HEK293 (cell line): ENCODE results near the gene ZNF569.

Experiments used
- GLI2 ChIP-seq: fragments of 450-650 bp; formaldehyde crosslinking; IDR thresholded peaks from 2 replicates; pipeline ENCODE4; 2017; ENCODE audit warnings: missing biosample characterization, missing genetic modification characterization, low read depth, borderline replicate concordance
- YY1 ChIP-seq: fragments of 450-650 bp; formaldehyde crosslinking; IDR thresholded peaks from 2 replicates; pipeline ENCODE4 v1.5.1; 2018; ENCODE audit warnings: missing biosample characterization, missing genetic modification characterization
- ZBTB8A ChIP-seq: fragments of 450-650 bp; formaldehyde crosslinking; IDR thresholded peaks from 2 replicates; pipeline ENCODE4 v1.5.1; 2016; ENCODE audit warnings: missing biosample characterization, missing genetic modification characterization
- ZNF184 ChIP-seq: fragments of 450-650 bp; IDR thresholded peaks from 2 replicates; pipeline ENCODE4 v1.5.1; 2018; ENCODE audit warnings: missing biosample characterization, mild to moderate bottlenecking, missing genetic modification characterization
- ZNF391 ChIP-seq: fragments of 450-650 bp; formaldehyde crosslinking; IDR thresholded peaks from 2 replicates; pipeline ENCODE4 v1.5.1; 2016; ENCODE audit warnings: low read depth, missing biosample characterization, missing genetic modification characterization, borderline replicate concordance
- ZNF768 ChIP-seq: fragments of 450-650 bp; formaldehyde crosslinking; IDR thresholded peaks from 2 replicates; pipeline ENCODE4 v1.5.1; 2018; ENCODE audit warnings: missing biosample characterization, mild to moderate bottlenecking, missing genetic modification characterization
- TF ChIP-seq, protein P1 (sequence below): fragments of 450-650 bp; formaldehyde crosslinking; IDR thresholded peaks from 2 replicates; pipeline ENCODE4 v1.5.1; 2016; ENCODE audit warnings: missing biosample characterization, missing genetic modification characterization
- TF ChIP-seq, protein P2 (sequence below): fragments of 450-650 bp; formaldehyde crosslinking; conservative IDR thresholded peaks from 2 replicates; pipeline ENCODE4 v1.5.1; 2016; ENCODE audit warnings: low read depth, missing biosample characterization, missing genetic modification characterization

DNA sequence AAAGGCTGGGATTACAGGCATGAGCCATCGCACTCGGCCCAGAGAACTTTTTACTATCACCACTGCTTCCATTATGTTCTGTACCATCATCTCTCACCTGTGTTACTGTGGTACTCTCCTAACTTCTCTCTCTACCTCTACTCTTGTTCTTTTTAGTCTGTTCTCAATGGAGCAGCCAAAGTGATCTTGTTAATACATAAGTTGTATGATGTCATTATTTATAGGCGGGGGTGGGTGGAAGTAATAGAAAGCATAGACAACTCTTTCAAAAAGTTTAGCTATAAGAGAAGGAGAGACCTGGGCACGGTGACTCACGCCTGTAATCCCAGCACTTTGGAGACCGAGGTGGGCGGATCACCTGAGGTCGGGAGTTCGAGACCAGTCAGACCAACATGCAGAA is 4.9 kb upstream of the ZNF569 start:
- TF ChIP-seq ZNF184 = no peak
- TF ChIP-seq GLI2 (tag by site-specific recombination) = no peak
- TF ChIP-seq ZNF391 (tag by site-specific recombination) = no peak
- TF ChIP-seq YY1 = no peak
- no peak for TF ChIP-seq ZBTB8A (tag by site-specific recombination)
- no peak for TF ChIP-seq ZNF768 (tag by site-specific recombination)
- TF ChIP-seq, protein P1, sequence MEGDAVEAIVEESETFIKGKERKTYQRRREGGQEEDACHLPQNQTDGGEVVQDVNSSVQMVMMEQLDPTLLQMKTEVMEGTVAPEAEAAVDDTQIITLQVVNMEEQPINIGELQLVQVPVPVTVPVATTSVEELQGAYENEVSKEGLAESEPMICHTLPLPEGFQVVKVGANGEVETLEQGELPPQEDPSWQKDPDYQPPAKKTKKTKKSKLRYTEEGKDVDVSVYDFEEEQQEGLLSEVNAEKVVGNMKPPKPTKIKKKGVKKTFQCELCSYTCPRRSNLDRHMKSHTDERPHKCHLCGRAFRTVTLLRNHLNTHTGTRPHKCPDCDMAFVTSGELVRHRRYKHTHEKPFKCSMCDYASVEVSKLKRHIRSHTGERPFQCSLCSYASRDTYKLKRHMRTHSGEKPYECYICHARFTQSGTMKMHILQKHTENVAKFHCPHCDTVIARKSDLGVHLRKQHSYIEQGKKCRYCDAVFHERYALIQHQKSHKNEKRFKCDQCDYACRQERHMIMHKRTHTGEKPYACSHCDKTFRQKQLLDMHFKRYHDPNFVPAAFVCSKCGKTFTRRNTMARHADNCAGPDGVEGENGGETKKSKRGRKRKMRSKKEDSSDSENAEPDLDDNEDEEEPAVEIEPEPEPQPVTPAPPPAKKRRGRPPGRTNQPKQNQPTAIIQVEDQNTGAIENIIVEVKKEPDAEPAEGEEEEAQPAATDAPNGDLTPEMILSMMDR = no peak
- TF ChIP-seq, protein P2, sequence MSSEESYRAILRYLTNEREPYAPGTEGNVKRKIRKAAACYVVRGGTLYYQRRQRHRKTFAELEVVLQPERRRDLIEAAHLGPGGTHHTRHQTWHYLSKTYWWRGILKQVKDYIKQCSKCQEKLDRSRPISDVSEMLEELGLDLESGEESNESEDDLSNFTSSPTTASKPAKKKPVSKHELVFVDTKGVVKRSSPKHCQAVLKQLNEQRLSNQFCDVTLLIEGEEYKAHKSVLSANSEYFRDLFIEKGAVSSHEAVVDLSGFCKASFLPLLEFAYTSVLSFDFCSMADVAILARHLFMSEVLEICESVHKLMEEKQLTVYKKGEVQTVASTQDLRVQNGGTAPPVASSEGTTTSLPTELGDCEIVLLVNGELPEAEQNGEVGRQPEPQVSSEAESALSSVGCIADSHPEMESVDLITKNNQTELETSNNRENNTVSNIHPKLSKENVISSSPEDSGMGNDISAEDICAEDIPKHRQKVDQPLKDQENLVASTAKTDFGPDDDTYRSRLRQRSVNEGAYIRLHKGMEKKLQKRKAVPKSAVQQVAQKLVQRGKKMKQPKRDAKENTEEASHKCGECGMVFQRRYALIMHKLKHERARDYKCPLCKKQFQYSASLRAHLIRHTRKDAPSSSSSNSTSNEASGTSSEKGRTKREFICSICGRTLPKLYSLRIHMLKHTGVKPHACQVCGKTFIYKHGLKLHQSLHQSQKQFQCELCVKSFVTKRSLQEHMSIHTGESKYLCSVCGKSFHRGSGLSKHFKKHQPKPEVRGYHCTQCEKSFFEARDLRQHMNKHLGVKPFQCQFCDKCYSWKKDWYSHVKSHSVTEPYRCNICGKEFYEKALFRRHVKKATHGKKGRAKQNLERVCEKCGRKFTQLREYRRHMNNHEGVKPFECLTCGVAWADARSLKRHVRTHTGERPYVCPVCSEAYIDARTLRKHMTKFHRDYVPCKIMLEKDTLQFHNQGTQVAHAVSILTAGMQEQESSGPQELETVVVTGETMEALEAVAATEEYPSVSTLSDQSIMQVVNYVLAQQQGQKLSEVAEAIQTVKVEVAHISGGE (tag by site-specific recombination) = no peak
